Measurements from ENCODE around the gene SLC10A1.

SLC10A1 gene

DNA sequence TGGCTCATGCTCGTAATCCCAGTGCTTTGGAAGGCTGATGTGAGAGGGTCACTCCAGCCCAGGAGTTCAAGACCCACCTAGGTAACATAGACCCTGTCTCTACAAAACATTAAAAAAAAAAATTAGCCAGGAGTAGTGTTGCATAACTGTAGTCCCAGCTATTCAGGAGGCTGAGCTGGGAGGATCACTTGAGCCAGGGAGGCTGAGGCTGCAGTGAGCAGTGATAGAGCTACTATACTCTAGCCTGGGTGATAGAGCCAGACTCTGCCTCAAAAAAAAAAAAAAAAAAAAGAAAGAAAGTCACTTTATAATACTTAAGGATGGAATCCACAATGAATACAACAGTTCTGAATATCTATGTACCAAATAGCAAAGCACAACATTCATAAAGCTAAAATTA lies 10.2 kb upstream of the SLC10A1 start:
- no peak for DNase-seq

DNA sequence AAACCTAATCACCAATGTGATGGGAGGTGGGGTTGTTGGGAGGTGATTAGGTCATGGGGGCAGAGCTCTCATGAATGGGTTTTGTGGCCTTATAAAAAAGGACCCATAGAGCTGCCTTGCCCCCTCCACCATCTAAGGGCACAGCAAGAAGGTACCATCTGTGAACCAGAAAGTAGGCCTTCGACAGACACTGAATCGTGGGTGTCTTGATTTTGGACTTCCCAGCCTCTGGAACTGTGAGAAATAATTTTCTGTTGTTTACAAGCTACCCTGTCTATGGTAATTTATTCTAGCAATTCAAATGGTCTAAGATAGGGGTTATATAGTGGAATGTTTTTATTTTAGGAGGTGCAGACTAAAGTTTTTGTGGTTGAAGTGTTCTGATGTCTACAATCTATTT lies 7.9 kb upstream of the SLC10A1 start:
- DNase-seq, result no peak

DNA sequence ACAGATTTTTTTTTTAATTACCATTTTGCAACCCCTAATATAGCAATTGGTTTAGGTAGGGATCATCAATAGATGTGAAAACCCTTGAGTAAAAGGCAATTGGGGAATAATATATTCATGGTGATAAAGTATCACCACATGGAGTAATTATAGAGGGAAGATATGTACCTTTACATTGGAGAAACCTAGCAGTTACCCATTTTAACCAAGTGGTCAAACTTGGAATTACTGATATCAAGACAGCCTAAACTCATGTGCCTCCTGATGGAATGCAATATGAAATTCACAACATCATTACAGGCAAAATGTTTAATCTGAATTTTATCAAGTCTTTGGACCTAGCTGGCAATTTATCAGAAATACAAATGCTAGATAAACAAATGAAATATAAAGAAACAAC lies 6.7 kb upstream of the SLC10A1 start:
- DNase-seq, result no peak

DNA sequence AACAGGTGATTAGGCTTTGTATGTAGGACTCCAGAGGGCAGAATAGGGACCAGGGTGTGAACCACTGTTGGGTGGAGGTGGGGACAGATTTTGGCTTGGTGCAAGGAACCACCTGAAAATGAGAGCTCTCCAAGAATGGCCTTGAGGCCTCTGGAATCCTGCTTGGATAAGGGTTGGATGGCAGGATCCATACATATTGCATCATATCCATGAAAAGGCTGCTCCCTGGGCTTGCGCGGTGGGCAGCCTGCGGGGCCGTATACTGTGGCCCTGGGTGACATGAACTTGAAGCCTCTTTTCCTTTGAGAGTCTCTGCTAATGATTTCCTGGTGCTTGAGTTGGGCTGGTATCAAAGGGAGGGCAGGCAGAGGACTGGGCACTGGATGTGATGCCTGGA lies 1.3 kb upstream of the SLC10A1 start:
- DNase-seq, result no peak

DNA sequence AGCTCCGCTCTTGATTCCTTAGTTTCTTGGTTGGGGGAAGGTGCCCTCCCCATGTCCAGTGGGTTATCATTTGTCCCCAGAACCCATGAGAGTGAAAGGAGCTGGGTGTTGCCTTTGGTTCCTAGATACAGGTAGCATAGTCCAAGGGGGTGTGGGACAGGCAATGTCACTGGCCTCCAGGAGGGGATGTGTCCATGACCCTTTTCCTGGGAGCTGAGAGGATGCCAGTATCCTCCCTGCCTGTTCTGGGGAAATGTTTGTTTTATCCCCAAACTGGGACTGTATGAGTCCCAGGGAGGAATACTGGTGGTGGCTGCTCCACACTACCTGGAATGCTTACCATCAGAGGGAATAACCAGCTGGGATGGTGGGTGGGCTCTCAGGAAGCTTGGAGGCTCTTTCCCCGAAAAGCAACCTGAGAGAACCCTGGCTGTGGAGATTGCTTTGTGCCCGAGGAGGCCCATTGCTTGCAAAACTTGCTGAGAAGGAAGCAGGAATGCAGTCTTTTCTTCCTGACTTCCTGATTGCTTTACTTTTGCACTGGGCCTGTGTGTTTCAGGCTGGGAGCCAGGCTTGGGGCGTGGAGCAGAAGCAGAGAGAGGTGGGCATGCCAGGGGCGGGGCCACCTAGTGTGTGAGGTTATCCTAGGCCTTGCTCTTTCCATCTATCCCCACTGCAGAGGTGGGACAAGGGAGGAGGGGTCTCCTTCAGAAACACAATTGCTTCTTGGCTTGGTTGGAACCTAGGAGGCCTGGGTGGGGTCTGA lies 715 bp upstream of the SLC10A1 start:
- no peak for DNase-seq

DNA sequence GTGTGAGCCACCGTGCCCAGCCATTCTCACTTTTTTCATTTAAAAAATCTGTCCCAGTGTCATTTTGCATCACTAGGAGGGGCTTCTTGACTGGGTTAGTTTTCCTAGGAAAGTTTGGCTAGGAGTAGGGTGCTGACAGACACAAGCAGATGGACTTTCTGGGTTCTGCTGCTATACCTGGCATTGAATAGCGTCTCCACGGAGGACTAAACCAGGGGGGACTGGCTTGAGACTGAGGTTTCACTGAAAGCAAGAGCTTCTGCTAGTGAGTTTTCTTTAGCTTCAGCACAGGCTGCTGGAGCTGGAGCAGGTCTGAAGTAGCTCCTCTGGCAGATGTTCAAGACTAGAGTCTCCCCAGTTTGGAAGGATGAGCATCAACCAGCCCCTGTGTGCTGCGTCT lies 1.4 kb downstream of the SLC10A1 start:
- DNase-seq, result no peak

- DNase-seq, result no peak
Observed at GRCh38 chr14:69794791-69795190, 2.2 kb downstream of the SLC10A1 start.

- DNase-seq, result no peak
Observed at GRCh38 chr14:69792887-69793421, 4.1 kb downstream of the SLC10A1 start.

GRCh38 chr14:69789118-69789640 lies 7.9 kb downstream of the SLC10A1 start:
- no peak for DNase-seq

DNA sequence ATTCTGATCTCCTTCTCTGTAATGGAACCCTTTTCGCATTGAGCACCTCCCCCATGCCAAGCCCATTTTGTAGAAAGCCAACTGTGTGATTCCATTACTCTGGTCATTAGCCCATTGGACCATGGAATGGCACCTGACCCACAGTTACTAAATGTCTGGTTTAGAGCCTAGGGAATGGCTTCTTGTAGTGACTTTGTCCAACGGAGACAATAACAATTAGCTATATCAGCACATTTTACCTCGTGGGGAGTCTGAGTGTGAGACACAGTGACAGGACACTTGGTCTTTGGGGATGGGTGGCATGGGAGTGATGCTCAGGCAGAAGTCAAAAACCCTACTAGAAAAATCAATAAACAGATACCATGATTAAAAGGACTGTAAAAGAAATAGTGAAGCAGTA lies 10.4 kb downstream of the SLC10A1 start:
- DNase-seq, result no peak

GRCh38 chr14:69784942-69785341 lies 12.1 kb downstream of the SLC10A1 start:
- DNase-seq, result no peak

DNA sequence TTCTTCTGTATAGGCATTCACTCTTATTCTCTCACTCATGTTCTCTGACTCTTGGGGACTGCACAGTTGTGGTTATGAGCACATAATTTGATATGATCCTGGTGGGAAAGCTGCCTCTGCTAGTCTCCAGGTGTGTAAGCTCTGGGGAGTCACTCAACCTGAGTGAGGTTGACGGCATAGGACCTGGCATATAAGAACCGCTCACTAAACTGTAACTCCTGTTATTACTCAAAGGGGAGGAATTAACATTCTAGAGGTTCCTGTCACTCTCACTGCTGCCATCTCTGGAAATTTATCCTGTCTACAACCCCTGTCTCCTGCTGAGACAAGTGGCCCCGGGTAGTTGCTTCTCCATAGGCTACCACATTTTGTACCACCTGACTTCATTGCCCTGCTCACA lies 16.1 kb downstream of the SLC10A1 start:
- no peak for DNase-seq

DNA sequence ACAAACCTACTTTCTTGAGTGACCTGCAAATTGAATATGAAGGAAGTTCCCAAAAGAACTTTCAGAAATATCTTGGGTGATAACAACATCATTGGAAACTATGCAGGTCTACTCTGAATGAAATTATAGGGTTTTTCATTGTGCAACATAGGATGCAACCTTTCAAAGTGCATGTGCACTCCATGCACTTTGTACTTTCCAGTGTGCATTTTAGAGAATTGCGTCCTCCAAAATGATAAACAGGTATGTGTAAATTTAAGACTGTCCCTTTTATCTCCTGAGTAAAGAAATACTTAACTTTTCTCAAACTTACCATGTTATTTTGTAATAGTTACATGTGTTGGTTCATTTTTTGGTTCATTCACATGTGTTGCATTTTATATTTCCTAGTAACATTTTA lies 16.9 kb downstream of the SLC10A1 start:
- DNase-seq, result no peak

DNA sequence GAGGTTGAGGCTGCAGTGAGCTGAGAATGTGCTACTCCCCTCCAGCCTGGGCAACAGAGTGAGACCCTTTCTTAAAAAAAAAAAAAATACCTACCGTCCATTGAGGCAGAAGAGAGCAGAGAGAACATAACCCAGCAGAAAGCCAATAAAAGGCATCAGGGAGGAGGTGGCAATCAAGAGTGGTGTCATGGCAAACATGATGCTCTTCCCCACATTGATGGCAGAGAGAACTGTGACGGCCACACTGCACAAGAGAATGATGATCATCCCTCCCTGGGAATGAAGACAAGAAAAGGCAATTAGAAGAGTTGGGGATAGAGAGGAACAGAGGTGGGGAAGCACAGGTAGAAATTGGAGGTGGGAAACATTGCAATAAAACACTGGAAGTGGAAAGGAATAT lies 18.0 kb downstream of the SLC10A1 start:
- no peak for DNase-seq

GRCh38 chr14:69776875-69777453 lies 20.1 kb downstream of the SLC10A1 start:
- no peak for DNase-seq

- no peak for DNase-seq
Observed at GRCh38 chr14:69775012-69775411, 22.0 kb downstream of the SLC10A1 start.

DNA sequence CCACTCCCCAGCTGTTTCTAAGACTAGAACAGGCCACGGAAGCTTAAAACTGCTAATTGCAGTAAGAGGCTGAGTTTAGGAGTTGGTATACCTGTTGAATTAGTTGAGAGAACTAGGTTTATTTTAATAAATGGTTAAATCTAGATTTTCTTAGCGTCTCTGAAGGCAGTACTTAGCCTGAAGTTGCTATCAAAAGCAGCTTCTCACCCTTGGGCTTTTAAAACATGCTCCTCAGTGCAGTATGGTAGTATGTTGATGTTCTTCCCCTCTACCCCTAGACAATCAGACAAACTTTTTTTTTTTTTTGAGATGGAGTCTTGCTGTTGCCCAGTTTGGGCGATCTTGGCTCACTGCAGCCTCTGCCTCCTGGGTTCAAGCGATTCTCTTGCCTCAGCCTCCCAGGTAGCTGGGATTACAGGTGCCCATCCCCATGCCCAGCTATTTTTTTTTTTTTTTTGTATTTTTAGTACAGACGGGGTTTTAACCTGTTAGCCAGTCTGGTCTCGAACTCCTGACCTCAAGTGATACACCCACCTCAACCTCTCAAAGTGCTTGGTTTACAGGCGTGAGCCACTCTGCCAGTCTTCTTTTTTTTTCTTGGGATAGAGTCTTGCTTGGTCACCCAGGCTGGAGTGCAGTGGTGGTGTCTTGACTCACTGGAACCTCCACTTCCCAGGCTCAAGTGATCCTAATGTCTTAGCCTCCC lies 23.3 kb downstream of the SLC10A1 start:
- DNase-seq, result no peak

GRCh38 chr14:69772082-69773017 lies 24.7 kb downstream of the SLC10A1 start:
- DNase-seq, result no peak

- no peak for DNase-seq
Observed at GRCh38 chr14:69771136-69771535, 25.9 kb downstream of the SLC10A1 start.

- no peak for DNase-seq
Observed at GRCh38 chr14:69770559-69770958, 26.5 kb downstream of the SLC10A1 start.

- no peak for DNase-seq
Observed at GRCh38 chr14:69769623-69770022, 27.4 kb downstream of the SLC10A1 start.

GRCh38 chr14:69768873-69769272 lies 28.2 kb downstream of the SLC10A1 start:
- no peak for DNase-seq
